ENCODE measurements around the gene PLP1. TPM values are rescaled to one million over a fixed set of nuclear protein-coding genes. Genes with fewer than 3 reads are reported as not detected.

The PLP1 gene
- polyA plus RNA-seq, 1 of the 3 experiments (the other 2 are of a cell fraction): 0.90 TPM

DNA sequence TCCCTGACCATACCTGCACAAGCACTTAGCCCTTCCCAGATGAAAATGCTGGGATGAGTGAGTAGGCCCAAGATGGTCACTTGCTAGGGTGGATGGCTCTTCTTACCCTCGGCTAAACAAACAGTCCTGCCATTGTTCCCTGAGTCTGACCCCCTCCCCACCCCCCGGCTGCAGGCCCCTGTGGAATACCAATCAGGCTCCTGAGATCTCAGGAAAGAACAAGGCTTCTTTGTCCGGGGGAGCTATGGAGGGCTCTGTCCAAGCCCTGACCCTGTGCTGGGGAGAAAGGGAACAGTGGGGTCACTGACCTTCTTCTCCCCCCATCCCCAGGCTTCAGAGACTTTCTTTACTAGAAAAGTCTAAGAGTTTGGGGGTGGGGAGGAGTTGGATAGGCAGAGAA lies 6.0 kb downstream of the PLP1 start:
- H3K36me3 ChIP-seq (replicated peaks in 1 of 2; ENCODE audit: control insufficient read depth in 1 of 2, insufficient read depth in 2 of 2, low read length in 1 of 2): no peaks in the 10 kb centered on the region
- H3K4me3 ChIP-seq (ENCODE audit: low read depth in 2 of 2, low read length in 1 of 2): no peak overlapping the region
- H3K27me3 ChIP-seq (ENCODE audit: insufficient read depth): no peaks in the 10 kb centered on the region; the same call in 1 of the 2 replicates
- no peak overlapping the region for H3K4me2 ChIP-seq
- H3K79me2 ChIP-seq (ENCODE audit: insufficient read depth): no peaks in the 10 kb centered on the region
- DNase-seq: no peak
- no peak overlapping the region for H2AFZ ChIP-seq (ENCODE audit: low read depth)
- no peak overlapping the region for H3K27ac ChIP-seq (ENCODE audit: low read depth in 2 of 2, low read length in 1 of 2)
- H3F3A ChIP-seq (replicated peaks; ENCODE audit: insufficient read depth): no peaks in the 10 kb centered on the region
- peaks cover 0 to 14% of the 10 kb centered on the region in 2 experiments; a peak in 1 of 4 replicates for H3K4me1 ChIP-seq (ENCODE audit: control insufficient read depth in 1 of 2, insufficient read depth in 2 of 2, low read depth in 1 of 2, low read length in 1 of 2)
- 46% methylated on average over 3 of the region's 3 CpGs for WGBS (ENCODE audit: low lambda C conversion rate)
- no peak overlapping the region for H3K9ac ChIP-seq
- ChIA-PET POLR2A (no interaction called here), CTCF (interaction anchor here (1.7 kb wide), 1 partner anchor 62 kb away, joined by 5 read pairs; no protein-coding TSS in a partner anchor)
- H4K20me1 ChIP-seq (ENCODE audit: insufficient read depth): no peaks in the 10 kb centered on the region
- no peaks in the 10 kb centered on the region for H3K9me3 ChIP-seq
- H3K9me2 ChIP-seq: no peaks in the 10 kb centered on the region
- no peak for TF ChIP-seq ZBTB33 (IDR thresholded peaks at IDR 0.05; ENCODE audit: borderline replicate concordance, low read depth)
- no peak for TF ChIP-seq GABPA (IDR thresholded peaks at IDR 0.05; ENCODE audit: low read depth)
- no peak for TF ChIP-seq RXRA (IDR thresholded peaks at IDR 0.05; ENCODE audit: borderline replicate concordance, low read depth)
- TF ChIP-seq RAD21 (IDR thresholded peaks at IDR 0.05; ENCODE audit: low read length): no peak
- TF ChIP-seq RCOR1 (IDR thresholded peaks at IDR 0.05; ENCODE audit: low read length): no peak
- no peak for TF ChIP-seq CHD2 (IDR thresholded peaks at IDR 0.05; ENCODE audit: low read length, partially characterized antibody)
- TF ChIP-seq JUND (IDR thresholded peaks at IDR 0.05): no peak
- TF ChIP-seq, protein P1, sequence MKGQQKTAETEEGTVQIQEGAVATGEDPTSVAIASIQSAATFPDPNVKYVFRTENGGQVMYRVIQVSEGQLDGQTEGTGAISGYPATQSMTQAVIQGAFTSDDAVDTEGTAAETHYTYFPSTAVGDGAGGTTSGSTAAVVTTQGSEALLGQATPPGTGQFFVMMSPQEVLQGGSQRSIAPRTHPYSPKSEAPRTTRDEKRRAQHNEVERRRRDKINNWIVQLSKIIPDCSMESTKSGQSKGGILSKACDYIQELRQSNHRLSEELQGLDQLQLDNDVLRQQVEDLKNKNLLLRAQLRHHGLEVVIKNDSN (IDR thresholded peaks at IDR 0.05; ENCODE audit: borderline replicate concordance, low read depth): no peak
- TF ChIP-seq, protein P2, sequence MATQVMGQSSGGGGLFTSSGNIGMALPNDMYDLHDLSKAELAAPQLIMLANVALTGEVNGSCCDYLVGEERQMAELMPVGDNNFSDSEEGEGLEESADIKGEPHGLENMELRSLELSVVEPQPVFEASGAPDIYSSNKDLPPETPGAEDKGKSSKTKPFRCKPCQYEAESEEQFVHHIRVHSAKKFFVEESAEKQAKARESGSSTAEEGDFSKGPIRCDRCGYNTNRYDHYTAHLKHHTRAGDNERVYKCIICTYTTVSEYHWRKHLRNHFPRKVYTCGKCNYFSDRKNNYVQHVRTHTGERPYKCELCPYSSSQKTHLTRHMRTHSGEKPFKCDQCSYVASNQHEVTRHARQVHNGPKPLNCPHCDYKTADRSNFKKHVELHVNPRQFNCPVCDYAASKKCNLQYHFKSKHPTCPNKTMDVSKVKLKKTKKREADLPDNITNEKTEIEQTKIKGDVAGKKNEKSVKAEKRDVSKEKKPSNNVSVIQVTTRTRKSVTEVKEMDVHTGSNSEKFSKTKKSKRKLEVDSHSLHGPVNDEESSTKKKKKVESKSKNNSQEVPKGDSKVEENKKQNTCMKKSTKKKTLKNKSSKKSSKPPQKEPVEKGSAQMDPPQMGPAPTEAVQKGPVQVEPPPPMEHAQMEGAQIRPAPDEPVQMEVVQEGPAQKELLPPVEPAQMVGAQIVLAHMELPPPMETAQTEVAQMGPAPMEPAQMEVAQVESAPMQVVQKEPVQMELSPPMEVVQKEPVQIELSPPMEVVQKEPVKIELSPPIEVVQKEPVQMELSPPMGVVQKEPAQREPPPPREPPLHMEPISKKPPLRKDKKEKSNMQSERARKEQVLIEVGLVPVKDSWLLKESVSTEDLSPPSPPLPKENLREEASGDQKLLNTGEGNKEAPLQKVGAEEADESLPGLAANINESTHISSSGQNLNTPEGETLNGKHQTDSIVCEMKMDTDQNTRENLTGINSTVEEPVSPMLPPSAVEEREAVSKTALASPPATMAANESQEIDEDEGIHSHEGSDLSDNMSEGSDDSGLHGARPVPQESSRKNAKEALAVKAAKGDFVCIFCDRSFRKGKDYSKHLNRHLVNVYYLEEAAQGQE (IDR thresholded peaks at IDR 0.05; ENCODE audit: low read depth, low read length): no peak
- no peak for TF ChIP-seq SIN3A (IDR thresholded peaks at IDR 0.05; ENCODE audit: borderline replicate concordance, low read depth, low read length)
- TF ChIP-seq MXI1 (IDR thresholded peaks at IDR 0.05; ENCODE audit: low read depth, low read length): no peak
- TF ChIP-seq, protein P3, sequence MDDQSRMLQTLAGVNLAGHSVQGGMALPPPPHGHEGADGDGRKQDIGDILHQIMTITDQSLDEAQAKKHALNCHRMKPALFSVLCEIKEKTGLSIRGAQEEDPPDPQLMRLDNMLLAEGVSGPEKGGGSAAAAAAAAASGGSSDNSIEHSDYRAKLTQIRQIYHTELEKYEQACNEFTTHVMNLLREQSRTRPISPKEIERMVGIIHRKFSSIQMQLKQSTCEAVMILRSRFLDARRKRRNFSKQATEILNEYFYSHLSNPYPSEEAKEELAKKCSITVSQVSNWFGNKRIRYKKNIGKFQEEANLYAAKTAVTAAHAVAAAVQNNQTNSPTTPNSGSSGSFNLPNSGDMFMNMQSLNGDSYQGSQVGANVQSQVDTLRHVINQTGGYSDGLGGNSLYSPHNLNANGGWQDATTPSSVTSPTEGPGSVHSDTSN (IDR thresholded peaks at IDR 0.05): no peak
- TF ChIP-seq MEF2A (IDR thresholded peaks at IDR 0.05; ENCODE audit: borderline replicate concordance, low read depth): no peak
